Activated CD4-positive, alpha-beta T cell treated with anti-CD3 and anti-CD28 coated beads, Interleukin-2, amount 10 ng/mL, durations not matched to agents 24 days and 14 days (primary cell): Measurements from ENCODE around the gene SPRED2. TPM values are rescaled to one million over a fixed set of nuclear protein-coding genes. Genes with fewer than 3 reads are reported as not detected.

Experiments
- DNase-seq: peaks from one replicate; pipeline ENCODE4 v3.0.0; 2022
- H3K27ac Mint-ChIP-seq: one replicate; pipeline ENCODE4 v1.8.0; 2022; ENCODE audit warnings: mild to moderate bottlenecking, mixed read lengths
- H3K27me3 Mint-ChIP-seq: one replicate; pipeline ENCODE4 v1.8.0; 2022; ENCODE audit warnings: mixed read lengths
- H3K36me3 Mint-ChIP-seq: one replicate; pipeline ENCODE4 v1.8.0; 2022; ENCODE audit warnings: low read depth, mild to moderate bottlenecking, mixed read lengths
- H3K4me1 Mint-ChIP-seq: one replicate; pipeline ENCODE4 v1.8.0; 2021; ENCODE audit warnings: mixed read lengths
- H3K4me3 Mint-ChIP-seq: one replicate; pipeline ENCODE4 v1.8.0; 2022; ENCODE audit warnings: mild to moderate bottlenecking, moderate library complexity, mixed read lengths
- H3K9me3 Mint-ChIP-seq: one replicate; pipeline ENCODE4 v1.8.0; 2021; ENCODE audit warnings: mixed read lengths
- intact Hi-C: fragments of 100-400 bp; cut with micrococcal nuclease; formaldehyde crosslinking; loops from one replicate; pipeline ENCODE4 v1.15.1; 2023
- total RNA-seq: library from RNA; stranded (reverse); gene quantifications from 2 replicates; pipeline ENCODE4 v1.2.3, GENCODE V29; 2022

The SPRED2 gene
- total RNA-seq, 1 donor from 2014 or later: 9.2 TPM

- H3K27me3 Mint-ChIP-seq: peaks cover 2% of the 10 kb centered on the region
- H3K27ac Mint-ChIP-seq: no peak overlapping the region
- no peak for DNase-seq
- H3K4me3 Mint-ChIP-seq: no peak overlapping the region
- no peaks in the 10 kb centered on the region for H3K9me3 Mint-ChIP-seq
- intact Hi-C loops: no loop called here
- H3K36me3 Mint-ChIP-seq: peaks cover 25% of the 10 kb centered on the region
- peaks cover 10% of the 10 kb centered on the region for H3K4me1 Mint-ChIP-seq
Measured at GRCh38 chr2:65277118-65277517, 155.3 kb downstream of the SPRED2 start.

- peaks cover 10% of the 10 kb centered on the region for H3K4me1 Mint-ChIP-seq
- no peak overlapping the region for H3K27ac Mint-ChIP-seq
- intact Hi-C loops: no loop called here
- DNase-seq: no peak
- H3K36me3 Mint-ChIP-seq: peaks cover 29% of the 10 kb centered on the region
- H3K4me3 Mint-ChIP-seq: no peak overlapping the region
- H3K9me3 Mint-ChIP-seq: no peaks in the 10 kb centered on the region
- H3K27me3 Mint-ChIP-seq: peaks cover 2% of the 10 kb centered on the region
Measured at GRCh38 chr2:65276609-65277008, 155.8 kb downstream of the SPRED2 start.

GRCh38 chr2:65275141-65275915 is 157.1 kb downstream of the SPRED2 start:
- H3K4me3 Mint-ChIP-seq: no peak overlapping the region
- peaks cover 10% of the 10 kb centered on the region for H3K4me1 Mint-ChIP-seq
- H3K27ac Mint-ChIP-seq: no peak overlapping the region
- H3K9me3 Mint-ChIP-seq: no peaks in the 10 kb centered on the region
- H3K36me3 Mint-ChIP-seq: peaks cover 33% of the 10 kb centered on the region
- intact Hi-C loops: no loop called here
- no peak for DNase-seq
- no peaks in the 10 kb centered on the region for H3K27me3 Mint-ChIP-seq

GRCh38 chr2:65273344-65273743 is 159.1 kb downstream of the SPRED2 start:
- Mint-ChIP-seq H3K9me3 (no peaks in the 10 kb centered on the region), H3K27me3 (no peaks in the 10 kb centered on the region)

GRCh38 chr2:65268957-65269356 is 163.4 kb downstream of the SPRED2 start:
- Mint-ChIP-seq H3K27ac (no peak overlapping the region), H3K27me3 (no peaks in the 10 kb centered on the region), H3K4me3 (no peak overlapping the region), H3K4me1 (peaks cover 8% of the 10 kb centered on the region), H3K36me3 (peaks cover 54% of the 10 kb centered on the region), H3K9me3 (no peaks in the 10 kb centered on the region)
- DNase-seq: no peak
- intact Hi-C loops: loop anchor here (5.0 kb wide), 1 partner anchor 33 kb away; no protein-coding TSS in a partner anchor

More at GRCh38 chr2:65273344-65273743, 159.1 kb downstream of the SPRED2 start:
- intact Hi-C loops: no loop called here
- Mint-ChIP-seq H3K36me3 (peaks cover 43% of the 10 kb centered on the region), H3K27ac (no peak overlapping the region), H3K4me3 (no peak overlapping the region), H3K4me1 (peaks cover 3% of the 10 kb centered on the region)
- no peak for DNase-seq

GRCh38 chr2:65267008-65267407 is 165.4 kb downstream of the SPRED2 start:
- intact Hi-C loops: loop anchor here (5.0 kb wide), 1 partner anchor 35 kb away; no protein-coding TSS in a partner anchor
- DNase-seq: peak; percentile 22
- Mint-ChIP-seq H3K4me1 (peaks cover 8% of the 10 kb centered on the region), H3K27me3 (no peaks in the 10 kb centered on the region), H3K27ac (no peak overlapping the region), H3K9me3 (no peaks in the 10 kb centered on the region), H3K36me3 (peaks cover 47% of the 10 kb centered on the region), H3K4me3 (no peak overlapping the region)

- DNase-seq: no peak
- Mint-ChIP-seq H3K4me3 (no peak overlapping the region), H3K36me3 (peaks cover 50% of the 10 kb centered on the region), H3K27ac (no peak overlapping the region), H3K27me3 (no peaks in the 10 kb centered on the region), H3K9me3 (no peaks in the 10 kb centered on the region), H3K4me1 (peaks cover 12% of the 10 kb centered on the region)
- intact Hi-C loops: loop anchor here (1.0 to 5.0 kb wide), 4 partner anchors 37 to 307 kb away; no protein-coding TSS in a partner anchor
Measured at GRCh38 chr2:65265671-65266045, 166.7 kb downstream of the SPRED2 start.

GRCh38 chr2:65264821-65265670 is 167.4 kb downstream of the SPRED2 start:
- H3K27ac Mint-ChIP-seq: no peak overlapping the region
- intact Hi-C loops: loop anchor here (1.0 to 5.0 kb wide), 4 partner anchors 37 to 308 kb away; no protein-coding TSS in a partner anchor
- H3K27me3 Mint-ChIP-seq: no peaks in the 10 kb centered on the region
- no peaks in the 10 kb centered on the region for H3K9me3 Mint-ChIP-seq
- peaks cover 51% of the 10 kb centered on the region for H3K36me3 Mint-ChIP-seq
- DNase-seq: peak; percentile 70
- no peak overlapping the region for H3K4me3 Mint-ChIP-seq
- H3K4me1 Mint-ChIP-seq: peaks cover 12% of the 10 kb centered on the region

- peaks cover 48% of the 10 kb centered on the region for H3K36me3 Mint-ChIP-seq
- H3K4me3 Mint-ChIP-seq: no peak overlapping the region
- no peaks in the 10 kb centered on the region for H3K9me3 Mint-ChIP-seq
- peaks cover 12% of the 10 kb centered on the region for H3K4me1 Mint-ChIP-seq
- peak; percentile 39 for DNase-seq
- no peaks in the 10 kb centered on the region for H3K27me3 Mint-ChIP-seq
- intact Hi-C loops: loop anchor here (2.0 kb wide), 1 partner anchor 309 kb away; no protein-coding TSS in a partner anchor
- no peak overlapping the region for H3K27ac Mint-ChIP-seq
Measured at GRCh38 chr2:65263986-65264385, 168.4 kb downstream of the SPRED2 start.

- peaks cover 47% of the 10 kb centered on the region for H3K36me3 Mint-ChIP-seq
- no peaks in the 10 kb centered on the region for H3K9me3 Mint-ChIP-seq
- peaks cover 13% of the 10 kb centered on the region for H3K4me1 Mint-ChIP-seq
- no peak overlapping the region for H3K27ac Mint-ChIP-seq
- intact Hi-C loops: no loop called here
- no peak for DNase-seq
- H3K27me3 Mint-ChIP-seq: no peaks in the 10 kb centered on the region
- no peak overlapping the region for H3K4me3 Mint-ChIP-seq
Measured at GRCh38 chr2:65263262-65263661, 169.1 kb downstream of the SPRED2 start.

GRCh38 chr2:65261676-65262075 is 170.7 kb downstream of the SPRED2 start:
- H3K4me1 Mint-ChIP-seq: peaks cover 19% of the 10 kb centered on the region
- no peaks in the 10 kb centered on the region for H3K9me3 Mint-ChIP-seq
- H3K27me3 Mint-ChIP-seq: no peaks in the 10 kb centered on the region
- no peak overlapping the region for H3K4me3 Mint-ChIP-seq
- H3K27ac Mint-ChIP-seq: no peak overlapping the region
- peaks cover 50% of the 10 kb centered on the region for H3K36me3 Mint-ChIP-seq
- peak; percentile 6 for DNase-seq
- intact Hi-C loops: no loop called here
